ENCODE measurements around the gene LMBRD2.
"Not testable (repeated sequence)": the region's sequence is repeated elsewhere in the genome, so short reads cannot be mapped to it uniquely, and the experiment has no call there.

The LMBRD2 gene

GRCh38 chr5:36151434-36152323 is at the start of gene LMBRD2, which contains the start of gene SKP2:
Gene LMBRD2 (minus strand): TSS chr5:36151887. CDS start chr5:36143349, 8,538 bp downstream.
Gene SKP2 (plus strand): TSS chr5:36152111. CDS start chr5:36152263, 152 bp downstream.
- peak; percentile 93 to 95 for DNase-seq (ENCODE audit: low read depth in 2 of 2)

DNA sequence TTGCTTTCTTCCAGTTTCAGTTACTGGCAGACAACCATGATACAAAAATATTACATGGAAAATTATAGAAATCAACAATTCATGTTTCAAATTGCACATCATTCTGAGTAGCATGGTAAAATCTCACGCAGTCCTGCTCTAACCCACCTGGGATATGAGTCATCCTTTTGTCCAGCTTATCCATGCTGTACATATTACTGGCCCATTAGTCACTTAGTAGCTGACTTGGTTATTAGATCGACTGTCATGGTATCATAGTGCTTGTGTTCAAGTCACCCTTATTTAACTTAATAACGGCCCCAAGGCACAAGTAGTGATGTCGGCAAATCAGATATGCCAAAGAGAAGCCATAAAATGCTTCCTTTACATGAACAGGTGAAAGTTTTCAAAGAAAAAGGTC is 48.8 kb upstream of the LMBRD2 start:
- DNase-seq (ENCODE audit: low read depth in 2 of 2) = no peak

- DNase-seq (ENCODE audit: low read depth in 2 of 2) = no peak
Observed at GRCh38 chr5:36199620-36200019, 47.9 kb upstream of the LMBRD2 start.

DNA sequence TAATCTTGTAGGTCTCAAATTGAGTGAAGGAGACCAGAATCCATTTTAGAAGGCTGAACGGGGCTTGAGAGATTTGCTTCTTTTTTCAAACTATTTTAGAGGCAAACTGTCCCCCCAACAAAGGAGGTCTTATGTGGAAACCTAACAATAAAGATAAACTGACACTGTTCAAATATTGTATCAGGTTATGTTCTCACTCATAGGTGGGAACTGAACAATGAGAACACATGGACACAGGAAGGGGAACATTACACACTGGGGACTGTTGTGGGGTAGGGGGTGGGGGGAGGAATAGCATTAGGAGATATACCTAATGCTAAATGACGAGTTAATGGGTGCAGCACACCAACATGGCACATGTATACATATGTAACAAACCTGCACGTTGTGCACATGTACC is 47.1 kb upstream of the LMBRD2 start:
- not testable (repeated sequence) for DNase-seq (ENCODE audit: low read depth in 2 of 2)

- no peak for DNase-seq (ENCODE audit: low read depth in 2 of 2)
Observed at GRCh38 chr5:36198281-36198680, 46.6 kb upstream of the LMBRD2 start.

DNA sequence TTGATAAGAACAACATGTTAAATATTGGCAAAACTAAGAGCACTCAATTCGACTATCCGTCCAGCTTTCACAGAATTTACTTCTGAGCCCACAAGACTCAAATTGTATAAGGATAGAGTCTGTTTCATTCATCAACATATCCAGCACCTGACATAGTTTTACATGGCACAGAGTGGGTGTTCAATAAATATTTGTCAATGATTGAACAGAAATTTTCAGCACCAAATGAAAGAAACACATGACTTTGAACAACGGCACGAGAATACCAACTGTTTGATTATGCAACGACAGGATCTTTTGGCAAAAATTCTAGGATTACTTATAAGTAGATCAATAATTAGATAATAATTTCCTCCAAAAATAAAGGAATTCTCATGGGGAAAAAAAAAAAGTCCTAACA is 42.1 kb upstream of the LMBRD2 start:
- no peak for DNase-seq (ENCODE audit: low read depth in 2 of 2)

DNA sequence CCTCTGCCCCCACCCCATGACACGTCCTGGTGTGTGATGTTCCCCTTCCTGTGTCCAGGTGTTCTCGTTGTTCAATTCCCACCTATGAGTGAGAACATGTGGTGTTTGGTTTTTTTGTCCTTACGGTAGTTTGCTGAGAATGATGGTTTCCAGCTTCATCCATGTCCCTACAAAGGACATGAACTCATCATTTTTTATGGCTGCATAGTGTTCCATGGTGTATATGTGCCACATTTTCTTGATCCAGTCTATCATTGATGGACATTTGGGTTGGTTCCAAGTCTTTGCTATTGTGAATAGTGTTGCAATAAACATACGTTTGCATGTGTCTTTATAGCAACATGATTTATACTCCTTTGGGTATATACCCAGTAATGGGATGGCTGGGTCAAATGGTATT is 32.7 kb upstream of the LMBRD2 start:
- DNase-seq (ENCODE audit: low read depth in 2 of 2) = not testable (repeated sequence)

- no peak for DNase-seq (ENCODE audit: low read depth in 2 of 2)
Observed at GRCh38 chr5:36181774-36182173, 30.1 kb upstream of the LMBRD2 start.

DNA sequence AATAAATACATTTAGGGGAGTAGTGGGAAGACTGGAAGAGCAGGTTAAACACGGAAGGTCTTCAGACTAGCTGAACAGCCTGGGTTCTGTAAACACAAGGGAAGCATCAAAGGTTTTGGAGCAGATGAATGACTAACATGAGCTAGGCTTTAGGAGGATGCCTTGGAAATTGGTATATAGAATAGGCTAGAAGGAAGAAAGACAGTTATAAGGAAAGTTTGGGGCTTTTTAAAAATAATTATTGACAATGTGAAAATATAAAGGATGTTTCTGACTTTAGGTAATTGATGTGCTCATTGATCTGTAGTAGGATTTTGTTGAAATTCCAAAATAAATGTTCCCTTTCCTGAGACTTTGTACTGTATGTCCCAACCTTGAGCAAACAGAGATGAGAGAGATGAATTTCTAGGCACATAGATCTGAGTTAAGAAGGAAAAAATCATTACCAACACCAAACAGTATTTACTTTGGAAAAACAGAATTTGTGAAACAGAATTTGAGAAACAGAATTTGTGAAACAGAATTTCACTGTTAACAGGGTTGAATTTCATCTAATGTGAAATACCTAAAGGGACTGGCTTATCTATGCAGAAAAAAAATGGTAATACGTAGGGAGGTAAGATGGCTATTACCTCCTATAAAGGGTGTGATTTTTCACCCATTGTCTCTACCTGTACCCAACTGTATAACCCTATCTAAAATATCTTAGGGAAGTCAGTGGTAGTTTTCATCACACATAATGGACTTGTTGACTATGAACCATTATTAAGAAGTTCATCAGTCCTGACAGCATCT is 29.1 kb upstream of the LMBRD2 start:
- DNase-seq (ENCODE audit: low read depth in 2 of 2) = no peak

DNA sequence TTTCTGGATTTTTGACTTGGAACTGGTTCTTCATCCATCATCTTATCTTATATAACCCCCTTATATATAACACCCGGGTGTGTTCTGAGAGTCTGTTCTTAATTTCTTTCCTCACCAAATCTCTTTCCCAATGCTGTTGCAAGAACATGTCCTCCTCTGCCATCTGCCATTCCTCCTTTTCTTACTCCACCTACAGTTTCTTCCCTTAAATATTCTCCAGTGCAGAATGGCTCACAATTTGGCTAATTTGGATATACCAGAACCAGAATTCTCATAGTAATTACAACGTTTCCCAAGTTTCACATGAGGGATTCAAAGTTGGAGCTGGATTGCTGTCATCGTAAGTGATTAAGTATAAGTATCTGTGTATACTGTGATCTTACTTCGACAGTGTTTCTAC is 28.3 kb upstream of the LMBRD2 start:
- DNase-seq (ENCODE audit: low read depth in 2 of 2) = no peak

GRCh38 chr5:36178524-36178890 is 26.8 kb upstream of the LMBRD2 start:
- DNase-seq (ENCODE audit: low read depth in 2 of 2) = no peak

DNA sequence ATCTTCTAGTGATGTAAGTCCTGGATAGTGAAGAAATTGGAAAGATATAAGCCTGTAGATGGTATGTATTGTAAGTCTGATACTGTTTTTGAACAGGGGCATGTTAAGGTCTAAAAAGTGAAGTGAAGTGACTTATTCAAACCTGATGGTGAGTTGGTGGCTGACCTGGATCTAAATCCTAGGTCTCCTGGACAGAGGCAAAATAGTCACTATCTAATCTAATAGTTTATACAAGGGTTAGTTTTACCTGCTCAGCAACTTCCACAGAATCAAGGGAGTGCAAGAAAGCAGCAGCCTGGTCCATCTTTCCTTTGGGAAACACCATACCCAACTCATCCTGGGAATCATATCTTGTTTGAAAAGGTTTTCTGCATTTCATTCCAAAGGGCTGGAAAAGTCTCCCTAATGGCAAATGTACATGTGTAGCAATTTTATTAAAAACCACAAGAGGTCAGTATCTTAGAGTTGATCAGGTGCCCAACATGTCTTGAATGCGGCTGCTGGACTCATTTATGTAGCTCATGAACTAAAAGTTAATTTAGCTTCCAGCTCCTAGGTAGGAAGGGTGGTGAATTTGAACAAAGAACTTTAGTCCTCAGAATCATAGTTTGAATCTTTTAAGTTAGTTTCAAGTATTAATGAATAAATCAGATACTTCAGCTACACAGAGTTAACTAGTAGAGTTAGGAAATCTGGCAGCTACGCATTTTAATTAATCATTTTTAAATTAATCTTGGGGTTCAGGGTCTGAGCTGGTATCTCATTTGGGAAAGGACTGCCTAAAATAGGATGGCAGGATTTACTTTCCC is 26.2 kb upstream of the LMBRD2 start:
- no peak for DNase-seq (ENCODE audit: low read depth in 2 of 2)

DNA sequence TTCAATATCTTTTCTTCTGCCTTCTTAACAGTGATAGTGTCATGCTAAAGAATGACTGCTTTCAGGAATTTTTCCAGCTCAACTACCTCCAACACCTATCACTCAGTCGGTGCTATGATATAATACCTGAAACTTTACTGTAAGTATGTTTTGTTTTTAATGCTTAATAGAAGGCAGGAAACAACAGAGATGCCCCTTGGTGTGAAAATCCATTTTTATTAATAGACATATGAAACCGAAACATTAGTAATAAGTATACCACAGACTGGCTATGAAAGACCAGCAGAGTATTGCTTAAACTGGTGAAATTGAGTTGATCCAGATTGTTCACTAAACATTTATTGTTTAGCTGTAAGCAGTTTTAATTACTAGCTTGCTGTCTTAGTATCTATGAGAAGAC is 25.5 kb upstream of the LMBRD2 start:
- DNase-seq (ENCODE audit: low read depth in 2 of 2) = no peak

- DNase-seq (ENCODE audit: low read depth in 2 of 2) = no peak
Observed at GRCh38 chr5:36175043-36175442, 23.4 kb upstream of the LMBRD2 start.

- DNase-seq (ENCODE audit: low read depth in 2 of 2) = no peak
Observed at GRCh38 chr5:36174119-36174518, 22.4 kb upstream of the LMBRD2 start.

DNA sequence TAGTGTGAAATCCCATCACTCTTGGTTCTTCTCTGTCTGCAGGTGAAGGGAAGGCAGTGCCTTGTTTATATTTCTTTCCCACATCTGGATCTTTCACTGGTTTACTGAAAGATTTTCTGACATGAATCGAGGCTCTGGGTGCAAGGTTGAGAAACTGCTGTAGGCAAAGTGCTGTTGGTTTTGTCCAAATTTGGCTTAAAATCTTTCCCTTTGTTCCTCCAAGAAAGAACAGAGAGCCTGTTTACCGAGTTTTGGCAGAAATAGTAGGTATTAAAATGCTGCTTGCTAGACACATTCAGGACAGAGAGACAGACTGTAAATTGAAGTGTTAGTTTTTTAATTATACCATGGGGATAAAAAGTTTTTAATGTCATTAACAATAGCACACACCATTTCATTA is 21.7 kb upstream of the LMBRD2 start:
- DNase-seq (ENCODE audit: low read depth in 2 of 2) = no peak

- DNase-seq (ENCODE audit: low read depth in 2 of 2) = no peak
Observed at GRCh38 chr5:36172599-36172998, 20.9 kb upstream of the LMBRD2 start.

DNA sequence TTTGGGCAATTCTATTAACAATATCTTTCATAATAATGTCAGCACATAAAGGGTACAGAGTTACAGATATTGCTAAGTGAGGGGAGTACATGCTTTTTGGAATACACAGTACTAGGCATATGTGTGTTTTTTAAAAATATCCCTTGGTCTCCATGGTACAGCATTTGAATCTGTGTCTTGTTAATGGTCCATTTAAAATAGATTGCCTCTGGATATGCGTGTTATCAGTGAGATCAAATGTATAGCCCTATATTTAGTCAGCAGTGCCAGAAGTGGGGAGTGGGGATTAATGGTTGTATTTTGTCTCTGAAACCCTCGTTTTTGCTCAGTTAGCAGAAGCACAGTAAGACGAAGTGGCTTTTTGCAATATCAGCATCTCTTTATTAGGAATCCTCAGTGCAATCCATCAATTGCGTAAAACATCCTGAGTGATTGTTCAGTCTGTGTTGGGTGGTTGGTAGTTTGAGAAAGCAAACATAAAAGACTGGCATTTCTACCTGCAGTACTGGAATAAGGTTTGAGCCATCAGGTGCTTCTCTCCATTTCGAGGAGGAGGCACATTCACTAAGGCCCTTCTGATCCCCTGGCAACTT is 19.2 kb upstream of the LMBRD2 start:
- DNase-seq (ENCODE audit: low read depth in 2 of 2) = no peak

DNA sequence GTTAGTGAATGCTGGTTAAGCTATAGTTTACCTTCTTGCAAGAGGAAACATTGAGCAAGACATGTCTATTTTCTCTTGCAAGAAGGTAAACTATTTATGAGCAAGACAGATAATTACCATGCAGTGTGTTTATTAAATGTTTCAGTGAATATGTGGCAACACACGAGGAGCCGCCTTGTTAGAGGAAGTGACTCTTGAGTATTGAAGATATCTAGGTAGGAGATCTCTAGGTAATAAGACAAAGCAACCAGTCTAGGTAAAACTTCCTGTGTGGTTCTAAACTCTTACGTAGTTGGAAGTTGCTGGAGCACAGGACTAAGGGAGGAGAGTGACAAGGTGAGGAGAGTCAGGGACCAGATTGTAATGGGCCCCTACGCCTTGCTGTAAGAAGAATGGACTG is 17.1 kb upstream of the LMBRD2 start:
- DNase-seq (ENCODE audit: low read depth in 2 of 2) = no peak

- no peak for DNase-seq (ENCODE audit: low read depth in 2 of 2)
Observed at GRCh38 chr5:36164461-36164860, 12.8 kb upstream of the LMBRD2 start.

DNA sequence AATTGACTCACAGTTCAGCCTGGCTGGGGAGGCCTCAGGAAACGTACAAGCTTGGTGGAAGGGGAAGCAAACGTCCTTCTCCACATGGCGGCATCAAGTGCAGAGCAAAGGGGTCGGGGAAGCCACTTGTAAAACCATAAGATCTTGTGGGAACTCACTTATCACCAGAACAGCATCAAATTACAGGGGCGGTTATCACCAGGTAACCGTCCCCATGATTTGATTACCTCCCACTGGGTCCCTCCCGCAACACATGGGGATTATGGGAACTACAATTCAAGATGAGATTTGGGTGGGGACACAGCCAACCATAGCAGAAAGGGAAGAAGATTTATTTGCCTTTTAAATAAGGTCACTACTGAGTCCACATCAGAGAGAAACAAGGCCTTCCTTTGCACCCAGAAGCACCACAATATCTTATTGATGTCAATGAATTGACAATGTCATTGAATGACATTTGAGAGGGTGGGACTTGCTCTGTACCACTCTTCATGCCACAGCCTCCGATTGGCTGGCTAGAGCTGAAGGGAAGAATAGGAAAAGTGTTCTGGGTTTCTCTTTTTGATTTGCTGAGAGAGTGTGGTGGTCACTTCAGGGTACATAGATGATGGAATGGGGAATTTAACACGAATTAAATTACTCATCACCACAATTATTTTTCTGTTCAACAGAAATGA is 11.3 kb upstream of the LMBRD2 start:
- DNase-seq (ENCODE audit: low read depth in 2 of 2) = no peak
